ENCODE results near the gene TULP4.
"Not testable (repeated sequence)": the region's sequence is repeated elsewhere in the genome, so short reads cannot be mapped to it uniquely, and the experiment has no call there.

Gene TULP4

GRCh38 chr6:158476389-158476788 is 164.1 kb downstream of the TULP4 start:
- no peak for DNase-seq

GRCh38 chr6:158477722-158478121 is 165.5 kb downstream of the TULP4 start:
- not testable (repeated sequence) for DNase-seq

- DNase-seq, result no peak
These were observed 168.7 kb downstream of the TULP4 start for GRCh38 chr6:158480989-158481388.

GRCh38 chr6:158481690-158482473 is 169.6 kb downstream of the TULP4 start:
- no peak for DNase-seq

GRCh38 chr6:158485431-158485830 is 173.2 kb downstream of the TULP4 start:
- DNase-seq, result no peak

DNA sequence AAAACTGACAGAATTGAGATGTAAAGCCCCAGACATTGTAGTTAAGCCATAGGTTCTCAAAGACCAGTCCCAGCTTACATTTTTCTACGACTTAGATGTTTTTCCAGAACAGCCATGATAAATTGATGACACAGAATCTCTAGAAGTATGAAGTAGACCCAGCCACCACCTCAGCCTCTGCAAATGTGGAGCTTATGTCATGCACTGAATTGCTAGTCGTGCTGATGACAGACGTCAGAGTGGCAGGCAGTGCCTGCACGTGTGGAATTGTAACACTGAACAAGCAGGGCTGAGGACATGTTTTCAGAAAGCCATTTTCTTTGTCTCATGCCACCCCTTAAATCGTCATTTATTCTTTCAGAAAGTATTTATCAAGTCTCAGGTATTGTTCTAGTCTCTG is 175.2 kb downstream of the TULP4 start:
- no peak for DNase-seq

DNA sequence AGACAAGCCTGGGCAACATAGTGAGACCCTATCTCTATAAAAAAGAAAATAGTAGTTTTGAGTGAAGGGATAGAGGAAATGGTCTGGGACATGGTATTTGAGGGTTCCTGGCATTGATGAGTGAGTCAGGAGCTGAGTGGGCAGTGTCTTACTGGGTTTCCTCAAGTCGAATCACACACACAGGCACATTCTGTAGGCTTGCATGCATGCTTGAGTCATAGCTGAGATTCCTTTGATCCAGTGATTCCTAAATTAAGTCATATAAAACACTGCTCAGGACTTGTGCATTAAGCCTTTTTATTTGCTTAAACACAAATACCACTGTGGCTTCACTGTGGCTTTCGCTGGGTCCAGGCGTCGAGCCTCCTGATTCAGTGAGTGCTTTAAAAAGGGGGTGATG is 175.8 kb downstream of the TULP4 start:
- DNase-seq, result no peak

DNA sequence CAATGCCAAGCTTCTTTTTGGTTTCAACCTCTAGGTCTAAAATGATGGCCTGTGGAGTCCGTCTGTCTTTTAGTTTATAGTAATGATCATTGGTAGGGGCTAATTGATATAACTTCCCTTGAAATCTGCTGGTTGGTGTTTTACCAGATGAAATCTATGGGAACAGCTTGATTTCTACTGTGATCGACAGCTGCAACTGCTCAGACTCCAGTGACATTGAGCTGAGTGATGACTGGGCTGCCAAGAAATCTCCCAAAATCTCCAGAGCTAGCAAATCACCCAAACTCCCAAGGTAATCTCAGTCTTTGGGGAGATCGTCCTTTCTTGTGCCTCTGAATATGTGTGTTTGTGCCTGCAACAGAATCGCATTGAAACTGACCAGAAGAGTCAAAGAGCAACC is 177.2 kb downstream of the TULP4 start:
- DNase-seq, result no peak

DNA sequence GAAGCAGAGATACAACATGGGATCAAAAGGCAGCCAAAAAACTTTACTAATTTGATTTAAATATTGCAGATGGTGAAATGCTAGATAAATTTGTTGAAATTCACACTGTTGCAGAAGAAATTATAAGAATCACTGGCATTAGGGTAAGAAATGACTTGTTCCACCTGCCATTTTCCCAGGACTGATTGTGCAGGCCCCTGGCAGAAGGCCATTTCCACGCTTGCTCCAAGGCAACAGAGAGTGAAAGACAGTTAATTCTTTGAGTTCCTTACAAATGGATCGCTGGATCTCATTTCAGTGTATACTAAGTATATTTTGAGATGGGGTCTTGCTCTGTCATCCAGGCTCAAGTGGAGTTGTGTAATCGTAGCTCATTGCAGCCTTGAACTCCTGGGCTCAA is 180.6 kb downstream of the TULP4 start:
- DNase-seq, result no peak

GRCh38 chr6:158496700-158497099 is 184.4 kb downstream of the TULP4 start:
- no peak for DNase-seq

DNA sequence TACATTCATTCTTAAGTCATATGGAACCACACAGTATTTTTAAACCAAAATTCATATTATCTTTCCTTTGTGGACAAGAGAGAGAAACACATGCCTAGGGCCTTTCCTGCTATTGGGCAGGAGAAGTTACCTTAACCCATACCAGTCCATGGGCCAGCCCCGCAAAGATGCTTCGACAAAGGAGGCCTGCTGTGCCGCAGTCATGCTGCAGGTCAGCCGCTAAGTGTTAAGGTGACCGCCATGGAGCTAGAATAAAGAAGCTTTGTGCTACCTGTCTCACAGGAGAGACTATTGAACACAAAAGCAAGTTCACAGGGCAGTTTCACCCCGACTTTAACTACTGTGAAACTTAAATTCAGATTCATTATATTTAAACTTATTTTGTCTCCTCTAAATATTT is 185.4 kb downstream of the TULP4 start:
- DNase-seq, result no peak

- no peak for DNase-seq
These were observed 186.1 kb downstream of the TULP4 start for GRCh38 chr6:158498362-158498761.

DNA sequence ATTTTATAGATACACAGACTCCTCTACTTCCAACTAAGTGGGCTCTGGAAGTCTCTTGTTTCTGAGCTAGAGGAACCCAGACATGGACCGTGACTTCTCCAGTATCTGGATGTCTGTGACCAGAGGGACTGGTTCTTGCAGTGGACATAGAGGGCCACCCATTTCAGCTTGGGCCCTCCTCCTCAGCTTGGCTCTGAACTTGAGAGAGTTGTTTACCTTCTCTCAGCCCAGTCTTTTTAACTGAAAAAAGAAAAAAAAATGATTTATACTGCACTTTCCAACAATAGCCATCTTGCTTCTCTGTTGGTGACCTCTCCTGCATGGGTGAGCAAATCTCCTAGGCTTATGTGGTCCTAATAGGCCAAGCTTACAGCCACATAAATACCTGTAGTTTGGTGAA is 187.3 kb downstream of the TULP4 start:
- DNase-seq, result no peak

DNA sequence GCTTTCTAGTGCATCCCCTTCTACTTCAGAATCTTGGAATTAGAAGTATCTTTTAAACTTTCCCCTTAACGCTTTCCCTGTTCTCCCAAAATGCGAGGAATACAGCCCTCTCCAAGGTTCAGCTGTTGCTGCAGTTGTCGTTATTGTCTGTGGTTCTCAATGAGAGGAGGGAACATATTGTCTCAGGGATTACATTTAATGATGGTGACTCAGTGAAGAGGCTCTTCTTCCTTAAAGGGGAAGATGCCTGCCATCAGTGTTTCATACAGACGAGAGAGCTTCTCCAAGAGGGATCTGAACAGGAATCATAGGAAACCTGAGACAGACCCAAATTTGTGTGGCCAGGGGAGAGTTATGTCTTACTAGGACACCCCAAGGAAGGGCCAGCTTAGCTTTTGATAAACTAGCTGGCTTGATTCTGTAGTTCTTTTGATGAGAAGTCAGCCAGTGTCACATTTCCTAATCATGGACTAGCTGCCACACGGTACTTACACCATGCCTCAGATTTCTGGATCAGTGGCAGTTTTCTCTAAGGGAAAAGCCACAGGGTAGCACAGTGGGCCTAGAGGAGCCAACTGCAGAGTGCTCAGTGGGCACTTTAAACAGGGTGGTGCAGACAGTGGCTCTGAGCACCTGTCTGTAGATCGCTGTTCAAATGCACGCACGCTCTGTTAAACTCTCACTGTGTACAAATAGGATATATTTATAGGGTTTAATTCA is 187.9 kb downstream of the TULP4 start:
- DNase-seq, result no peak

- DNase-seq, result no peak
These were observed 189.3 kb downstream of the TULP4 start for GRCh38 chr6:158501360-158502262.

GRCh38 chr6:158502263-158502950 is 190.1 kb downstream of the TULP4 start:
- no peak for DNase-seq

GRCh38 chr6:158503222-158503621 is 191.0 kb downstream of the TULP4 start:
- no peak for DNase-seq

- no peak for DNase-seq
These were observed 191.6 kb downstream of the TULP4 start for GRCh38 chr6:158503846-158504245.

- DNase-seq, result no peak
These were observed 192.9 kb downstream of the TULP4 start for GRCh38 chr6:158505194-158505593.

DNA sequence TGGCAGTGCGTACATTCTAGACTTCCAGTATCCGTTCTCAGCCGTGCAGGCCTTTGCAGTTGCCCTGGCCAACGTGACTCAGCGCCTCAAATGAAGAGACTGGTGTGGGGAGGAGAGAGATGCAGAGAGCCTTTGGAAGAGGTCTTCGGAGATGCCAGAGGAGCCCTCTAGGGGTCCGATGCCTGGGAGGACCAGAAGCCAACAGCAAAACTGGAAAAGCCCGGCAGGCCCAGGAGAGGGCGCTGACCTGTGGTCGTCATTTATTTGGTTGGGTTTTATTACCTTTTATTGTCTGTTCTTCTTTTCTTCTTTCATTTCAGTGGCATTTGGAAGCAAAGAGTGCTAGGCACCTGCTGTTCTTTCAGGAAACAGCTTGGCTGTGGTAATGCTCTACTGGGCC is 194.3 kb downstream of the TULP4 start:
- no peak for DNase-seq

DNA sequence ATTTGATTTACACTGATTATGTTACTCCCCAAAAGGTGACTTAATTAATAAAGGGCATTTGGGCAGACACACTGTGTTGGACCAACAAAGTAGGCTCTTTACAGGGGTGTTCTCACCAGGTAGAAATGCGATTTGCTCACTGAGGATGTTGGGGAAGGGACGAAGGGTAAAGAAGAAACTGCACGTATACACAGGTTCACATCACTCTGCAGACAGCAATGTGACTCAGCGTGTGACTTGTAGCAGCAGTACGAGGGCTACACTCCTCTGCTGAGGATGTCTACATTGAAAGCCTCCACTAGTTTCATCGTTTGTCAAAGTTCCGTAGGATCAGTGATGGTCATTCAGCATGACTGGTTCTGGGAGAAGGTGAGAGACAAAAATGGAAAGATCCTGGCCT is 194.9 kb downstream of the TULP4 start:
- DNase-seq, result no peak

GRCh38 chr6:158508450-158508849 is 196.2 kb downstream of the TULP4 start:
- no peak for DNase-seq

- DNase-seq, result no peak
These were observed 197.2 kb downstream of the TULP4 start for GRCh38 chr6:158509465-158509864.
